Measurements from ENCODE around the gene MCCD1.
"Not testable (repeated sequence)": the region's sequence is repeated elsewhere in the genome, so short reads cannot be mapped to it uniquely, and the experiment has no call there.

MCCD1 gene

GRCh38 chr6:31528821-31529328 is at the start of gene MCCD1:
Gene MCCD1 (plus strand): TSS chr6:31528962. CDS start chr6:31529015, 53 bp downstream.
- FAIRE-seq: no peak

GRCh38 chr6:31479151-31479932 is 49.4 kb upstream of the MCCD1 start:
- FAIRE-seq: no peak

GRCh38 chr6:31479933-31480535 is 48.7 kb upstream of the MCCD1 start:
- FAIRE-seq: no peak

GRCh38 chr6:31480574-31480973 is 48.2 kb upstream of the MCCD1 start:
- no peak for FAIRE-seq

GRCh38 chr6:31483392-31483791 is 45.4 kb upstream of the MCCD1 start:
- no peak for FAIRE-seq

- FAIRE-seq: no peak
Measured at GRCh38 chr6:31485055-31485454, 43.7 kb upstream of the MCCD1 start.

GRCh38 chr6:31486065-31486837 is 42.5 kb upstream of the MCCD1 start:
- not testable (repeated sequence) for FAIRE-seq

GRCh38 chr6:31487674-31488073 is 41.1 kb upstream of the MCCD1 start:
- not testable (repeated sequence) for FAIRE-seq

- no peak for FAIRE-seq
Measured at GRCh38 chr6:31489086-31489485, 39.7 kb upstream of the MCCD1 start.

- FAIRE-seq: no peak
Measured at GRCh38 chr6:31490115-31490873, 38.5 kb upstream of the MCCD1 start.

- not testable (repeated sequence) for FAIRE-seq
Measured at GRCh38 chr6:31493550-31493874, 35.2 kb upstream of the MCCD1 start.

- no peak for FAIRE-seq
Measured at GRCh38 chr6:31493875-31494694, 34.7 kb upstream of the MCCD1 start.

- FAIRE-seq: no peak
Measured at GRCh38 chr6:31495580-31495979, 33.2 kb upstream of the MCCD1 start.

GRCh38 chr6:31496826-31497225 is 31.9 kb upstream of the MCCD1 start:
- FAIRE-seq: not testable (repeated sequence)

GRCh38 chr6:31497531-31498476 is 31.0 kb upstream of the MCCD1 start, which contains the start of gene MICB:
Gene MICB (plus strand): TSS chr6:31498145. CDS start chr6:31498194, 49 bp downstream.
- FAIRE-seq: no peak

- FAIRE-seq: no peak
Measured at GRCh38 chr6:31498748-31499147, 30.0 kb upstream of the MCCD1 start.

GRCh38 chr6:31499648-31500047 is 29.1 kb upstream of the MCCD1 start:
- FAIRE-seq: not testable (repeated sequence)

GRCh38 chr6:31502586-31502985 is 26.2 kb upstream of the MCCD1 start:
- no peak for FAIRE-seq

GRCh38 chr6:31509036-31509435 is 19.7 kb upstream of the MCCD1 start:
- FAIRE-seq: not testable (repeated sequence)

- no peak for FAIRE-seq
Measured at GRCh38 chr6:31510007-31510406, 18.8 kb upstream of the MCCD1 start.

Measured in endometrium (tissue), 2 donors.